ENCODE data around the gene OSGIN1.

Gene OSGIN1

DNA sequence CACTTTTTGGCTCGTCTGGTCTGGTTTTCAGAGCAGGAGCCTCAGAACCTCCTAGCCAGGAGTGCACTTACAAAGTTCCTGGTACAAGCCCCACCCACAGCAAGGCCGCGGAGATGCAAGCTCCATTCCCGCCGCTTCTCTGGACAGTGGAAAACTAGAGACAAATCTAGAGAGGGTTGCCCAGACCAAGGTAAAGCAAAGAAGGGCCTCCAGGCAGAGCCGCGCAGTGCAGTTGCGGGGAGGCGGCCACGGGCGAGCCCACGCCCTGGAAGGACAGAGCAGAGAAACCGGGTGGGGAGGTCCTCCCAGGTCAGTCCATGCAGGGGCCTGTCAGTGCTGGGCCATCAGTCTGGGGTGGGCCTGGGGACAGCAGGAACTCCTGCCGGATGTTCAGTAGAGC lies 11.0 kb upstream of the OSGIN1 start:
- Histone ChIP-seq H3K27ac (ENCODE audit: low read depth, low read length) (no peak overlapping the region), H3K79me2 (ENCODE audit: control insufficient read depth, insufficient read depth, low read length, poor library complexity) (no peaks in the 10 kb centered on the region), H3K36me3 (ENCODE audit: control insufficient read depth in 1 of 2, insufficient read depth in 2 of 2, low read length in 2 of 2) (no peaks in the 10 kb centered on the region), H3K9ac (ENCODE audit: low read length) (no peak overlapping the region), H3K18ac (ENCODE audit: low read length) (no peak overlapping the region), H3K4me2 (ENCODE audit: low read length) (no peak overlapping the region), H4K12ac (ENCODE audit: low read depth, low read length) (no peak overlapping the region), H2BK120ac (ENCODE audit: insufficient read depth, low read length, poor library complexity) (no peak overlapping the region), H2AK5ac (ENCODE audit: low read length) (no peak overlapping the region), H3K27me3 (ENCODE audit: insufficient read depth, low read length) (no peaks in the 10 kb centered on the region), H4K8ac (ENCODE audit: low read depth, low read length) (no peak overlapping the region), H3K9me3 (ENCODE audit: insufficient read depth, low read depth, low read length) (no peaks in the 10 kb centered on the region), H3K4me1 (ENCODE audit: control insufficient read depth in 1 of 2, insufficient read depth in 2 of 2, low read length in 2 of 2) (peaks cover 9 to 12% of the 10 kb centered on the region in 2 experiments), H3K4ac (ENCODE audit: low read depth, low read length) (no peak overlapping the region), H3K4me3 (ENCODE audit: low read depth, low read length) (no peak overlapping the region), H3K79me1 (ENCODE audit: low read length) (no peaks in the 10 kb centered on the region), H2AFZ (ENCODE audit: insufficient read depth, low read length, poor library complexity) (no peak overlapping the region), H3K14ac (ENCODE audit: low read length) (no peak overlapping the region), H4K91ac (ENCODE audit: low read depth, low read length) (no peak overlapping the region), H2BK5ac (ENCODE audit: low read depth, low read length, poor library complexity) (no peak overlapping the region), H2BK12ac (ENCODE audit: low read length) (no peak overlapping the region), H3K23ac (ENCODE audit: low read length) (no peak overlapping the region)
- no peak for DNase-seq
- no CpG with 5 or more reads among the region's 14 CpGs for WGBS (ENCODE audit: extremely low coverage, insufficient coverage, insufficient read length)

GRCh38 chr16:83942815-83943515 lies 10.1 kb upstream of the OSGIN1 start:
- H3K18ac ChIP-seq (ENCODE audit: low read length) = no peak overlapping the region
- no peaks in the 10 kb centered on the region for H3K79me2 ChIP-seq (ENCODE audit: control insufficient read depth, insufficient read depth, low read length, poor library complexity)
- no peak overlapping the region for H3K27ac ChIP-seq (ENCODE audit: low read depth, low read length)
- no peak overlapping the region for H2AK5ac ChIP-seq (ENCODE audit: low read length)
- H2BK120ac ChIP-seq (ENCODE audit: insufficient read depth, low read length, poor library complexity) = no peak overlapping the region
- H3K4me1 ChIP-seq (ENCODE audit: control insufficient read depth in 1 of 2, insufficient read depth in 2 of 2, low read length in 2 of 2) = peaks cover 9 to 12% of the 10 kb centered on the region in 2 experiments
- H4K91ac ChIP-seq (ENCODE audit: low read depth, low read length) = no peak overlapping the region
- no peak overlapping the region for H2BK5ac ChIP-seq (ENCODE audit: low read depth, low read length, poor library complexity)
- no CpG with 5 or more reads among the region's 11 CpGs for WGBS (ENCODE audit: extremely low coverage, insufficient coverage, insufficient read length)
- no peak overlapping the region for H3K4ac ChIP-seq (ENCODE audit: low read depth, low read length)
- H3K23ac ChIP-seq (ENCODE audit: low read length) = no peak overlapping the region
- H3K9me3 ChIP-seq (ENCODE audit: insufficient read depth, low read depth, low read length) = peaks cover 2% of the 10 kb centered on the region
- H2BK12ac ChIP-seq (ENCODE audit: low read length) = no peak overlapping the region
- no peak overlapping the region for H2AFZ ChIP-seq (ENCODE audit: insufficient read depth, low read length, poor library complexity)
- H3K4me2 ChIP-seq (ENCODE audit: low read length) = no peak overlapping the region
- H3K14ac ChIP-seq (ENCODE audit: low read length) = no peak overlapping the region
- H3K4me3 ChIP-seq (ENCODE audit: low read depth, low read length) = no peak overlapping the region
- H4K8ac ChIP-seq (ENCODE audit: low read depth, low read length) = no peak overlapping the region
- no peak overlapping the region for H4K12ac ChIP-seq (ENCODE audit: low read depth, low read length)
- H3K79me1 ChIP-seq (ENCODE audit: low read length) = no peaks in the 10 kb centered on the region
- H3K27me3 ChIP-seq (ENCODE audit: insufficient read depth, low read length) = no peaks in the 10 kb centered on the region
- H3K36me3 ChIP-seq (ENCODE audit: control insufficient read depth in 1 of 2, insufficient read depth in 2 of 2, low read length in 2 of 2) = no peaks in the 10 kb centered on the region
- H3K9ac ChIP-seq (ENCODE audit: low read length) = no peak overlapping the region
- peak in 1 of 2 donors; percentile 2 for DNase-seq

DNA sequence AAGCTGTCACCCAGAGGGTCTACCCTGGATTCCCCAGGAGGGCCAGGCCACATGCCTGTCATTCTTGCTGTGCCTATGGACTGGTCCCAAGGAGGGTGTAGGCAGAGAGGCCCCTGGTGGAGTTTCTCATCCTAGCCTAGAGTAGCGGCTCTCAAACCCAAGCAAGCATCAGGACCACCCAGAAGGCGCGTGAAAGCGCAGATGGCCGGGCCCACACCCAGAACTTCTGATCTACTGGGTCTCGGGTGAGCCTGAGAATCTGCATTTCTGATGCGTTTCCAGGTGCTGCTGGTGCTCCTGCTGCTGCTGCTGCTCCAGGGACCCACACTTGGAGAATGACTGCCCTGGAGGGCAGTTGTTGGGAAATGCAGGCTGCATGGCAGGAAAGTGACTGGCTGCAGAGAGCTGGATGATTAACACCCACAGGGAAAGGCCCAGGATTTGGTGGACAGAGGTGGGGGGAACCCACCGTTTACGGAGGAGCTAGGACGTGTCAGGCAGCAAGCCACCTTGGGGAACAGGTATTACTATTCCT lies 9.5 kb upstream of the OSGIN1 start:
- H2AK5ac ChIP-seq (ENCODE audit: low read length) = no peak overlapping the region
- no CpG with 5 or more reads among the region's 10 CpGs for WGBS (ENCODE audit: extremely low coverage, insufficient coverage, insufficient read length)

DNA sequence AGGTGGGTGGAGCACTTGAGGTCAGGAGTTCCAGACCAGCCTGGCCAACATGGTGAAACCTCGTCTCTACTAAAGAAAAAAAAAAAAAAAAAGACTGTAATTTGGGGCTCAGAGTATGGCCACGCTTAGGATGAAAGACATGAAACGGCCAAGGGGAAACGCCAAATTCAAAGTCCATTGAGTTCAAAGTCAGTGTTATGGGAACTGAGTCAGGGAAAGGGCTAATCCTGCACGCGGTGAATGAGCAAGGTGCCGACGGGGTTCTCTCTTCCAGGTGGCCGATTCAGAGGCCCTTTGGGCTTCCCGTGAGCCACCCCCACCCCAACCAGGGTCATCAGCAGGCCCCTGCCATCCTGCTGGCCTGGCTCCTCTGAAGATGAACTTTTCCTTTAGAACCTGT lies 7.5 kb upstream of the OSGIN1 start:
- H2AK5ac ChIP-seq (ENCODE audit: low read length) = no peak overlapping the region
- peaks cover 2% of the 10 kb centered on the region for H3K9me3 ChIP-seq (ENCODE audit: insufficient read depth, low read depth, low read length)
- H3K14ac ChIP-seq (ENCODE audit: low read length) = no peak overlapping the region
- H3K79me1 ChIP-seq (ENCODE audit: low read length) = no peaks in the 10 kb centered on the region
- no peak overlapping the region for H2BK12ac ChIP-seq (ENCODE audit: low read length)
- no peak overlapping the region for H3K9ac ChIP-seq (ENCODE audit: low read length)
- no peak overlapping the region for H3K4me3 ChIP-seq (ENCODE audit: low read depth, low read length)
- no peak overlapping the region for H4K12ac ChIP-seq (ENCODE audit: low read depth, low read length)
- no peak overlapping the region for H3K18ac ChIP-seq (ENCODE audit: low read length)
- no peaks in the 10 kb centered on the region for H3K79me2 ChIP-seq (ENCODE audit: control insufficient read depth, insufficient read depth, low read length, poor library complexity)
- no peak overlapping the region for H3K27ac ChIP-seq (ENCODE audit: low read depth, low read length)
- H4K8ac ChIP-seq (ENCODE audit: low read depth, low read length) = no peak overlapping the region
- no peak overlapping the region for H4K91ac ChIP-seq (ENCODE audit: low read depth, low read length)
- H3K36me3 ChIP-seq (ENCODE audit: control insufficient read depth in 1 of 2, insufficient read depth in 2 of 2, low read length in 2 of 2) = no peaks in the 10 kb centered on the region
- no CpG with 5 or more reads among the region's 10 CpGs for WGBS (ENCODE audit: extremely low coverage, insufficient coverage, insufficient read length)
- no peak overlapping the region for H3K4me2 ChIP-seq (ENCODE audit: low read length)
- H3K27me3 ChIP-seq (ENCODE audit: insufficient read depth, low read length) = no peaks in the 10 kb centered on the region
- H3K23ac ChIP-seq (ENCODE audit: low read length) = no peak overlapping the region
- DNase-seq = no peak
- no peak overlapping the region for H2BK120ac ChIP-seq (ENCODE audit: insufficient read depth, low read length, poor library complexity)
- H3K4me1 ChIP-seq (ENCODE audit: control insufficient read depth in 1 of 2, insufficient read depth in 2 of 2, low read length in 2 of 2) = peaks cover 9 to 12% of the 10 kb centered on the region in 2 experiments
- H2AFZ ChIP-seq (ENCODE audit: insufficient read depth, low read length, poor library complexity) = no peak overlapping the region
- no peak overlapping the region for H3K4ac ChIP-seq (ENCODE audit: low read depth, low read length)
- H2BK5ac ChIP-seq (ENCODE audit: low read depth, low read length, poor library complexity) = no peak overlapping the region

More for the DNA sequence above, 9.5 kb upstream of the OSGIN1 start:
- no peak overlapping the region for H2BK5ac ChIP-seq (ENCODE audit: low read depth, low read length, poor library complexity)
- no peaks in the 10 kb centered on the region for H3K79me2 ChIP-seq (ENCODE audit: control insufficient read depth, insufficient read depth, low read length, poor library complexity)
- no peaks in the 10 kb centered on the region for H3K36me3 ChIP-seq (ENCODE audit: control insufficient read depth in 1 of 2, insufficient read depth in 2 of 2, low read length in 2 of 2)
- no peak overlapping the region for H3K9ac ChIP-seq (ENCODE audit: low read length)
- no peak overlapping the region for H2AFZ ChIP-seq (ENCODE audit: insufficient read depth, low read length, poor library complexity)
- H3K4ac ChIP-seq (ENCODE audit: low read depth, low read length) = no peak overlapping the region
- H4K8ac ChIP-seq (ENCODE audit: low read depth, low read length) = no peak overlapping the region
- peak; percentile 46 to 48 for DNase-seq
- no peak overlapping the region for H3K27ac ChIP-seq (ENCODE audit: low read depth, low read length)
- peaks cover 9 to 12% of the 10 kb centered on the region in 2 experiments for H3K4me1 ChIP-seq (ENCODE audit: control insufficient read depth in 1 of 2, insufficient read depth in 2 of 2, low read length in 2 of 2)
- H3K9me3 ChIP-seq (ENCODE audit: insufficient read depth, low read depth, low read length) = peaks cover 2% of the 10 kb centered on the region
- no peak overlapping the region for H2BK120ac ChIP-seq (ENCODE audit: insufficient read depth, low read length, poor library complexity)
- no peak overlapping the region for H4K91ac ChIP-seq (ENCODE audit: low read depth, low read length)
- no peak overlapping the region for H3K4me3 ChIP-seq (ENCODE audit: low read depth, low read length)
- H2BK12ac ChIP-seq (ENCODE audit: low read length) = no peak overlapping the region
- H3K23ac ChIP-seq (ENCODE audit: low read length) = no peak overlapping the region
- H4K12ac ChIP-seq (ENCODE audit: low read depth, low read length) = no peak overlapping the region
- H3K4me2 ChIP-seq (ENCODE audit: low read length) = no peak overlapping the region
- H3K14ac ChIP-seq (ENCODE audit: low read length) = no peak overlapping the region
- H3K18ac ChIP-seq (ENCODE audit: low read length) = no peak overlapping the region
- no peaks in the 10 kb centered on the region for H3K27me3 ChIP-seq (ENCODE audit: insufficient read depth, low read length)
- H3K79me1 ChIP-seq (ENCODE audit: low read length) = no peaks in the 10 kb centered on the region

All from trophoblast cell (in vitro differentiated cells and primary cell).